Mammary epithelial cell (primary cell): ENCODE results near the gene BLNK.

ENCODE experiments used
- EZH2 ChIP-seq: IDR thresholded peaks from 2 replicates; pipeline ENCODE4 v1.6.1; 2012; ENCODE audit warnings: low read length, inconsistent platforms, borderline replicate concordance
- TF ChIP-seq, protein P1 (sequence below), 2 donors: IDR thresholded peaks in 1 of 2; conservative IDR thresholded peaks in 1 of 2; 2 replicates each; pipeline ENCODE4 v1.5.1; 2011 to 2012; ENCODE audit warnings: inconsistent platforms in 2 of 2, low read length in 2 of 2, mild to moderate bottlenecking in 2 of 2, control low read depth in 1 of 2, low read depth in 1 of 2; ENCODE audit not compliant: insufficient read depth in 1 of 2; ENCODE audit errors: extremely low read depth in 1 of 2

DNA sequence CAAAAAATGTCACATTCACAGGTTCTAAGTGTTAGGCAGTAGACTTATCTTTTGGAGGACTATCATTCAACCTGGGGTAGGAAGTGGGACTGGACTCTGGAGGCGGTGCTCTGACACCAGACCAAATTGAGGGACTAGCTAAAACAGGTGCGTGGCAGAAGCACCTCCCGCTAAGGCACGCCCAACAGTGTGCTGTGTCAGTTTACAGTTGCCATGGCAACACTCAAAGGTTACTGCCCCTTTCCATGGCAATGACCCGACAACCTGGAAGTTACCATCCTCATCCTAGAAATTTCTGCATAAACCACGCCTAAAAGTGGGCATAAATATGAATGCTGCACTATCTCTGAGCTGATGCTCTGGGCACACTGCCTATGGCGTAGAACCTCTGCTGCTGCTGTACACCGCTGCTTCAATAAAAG lies 14.0 kb upstream of the BLNK start:
- TF ChIP-seq, protein P1, sequence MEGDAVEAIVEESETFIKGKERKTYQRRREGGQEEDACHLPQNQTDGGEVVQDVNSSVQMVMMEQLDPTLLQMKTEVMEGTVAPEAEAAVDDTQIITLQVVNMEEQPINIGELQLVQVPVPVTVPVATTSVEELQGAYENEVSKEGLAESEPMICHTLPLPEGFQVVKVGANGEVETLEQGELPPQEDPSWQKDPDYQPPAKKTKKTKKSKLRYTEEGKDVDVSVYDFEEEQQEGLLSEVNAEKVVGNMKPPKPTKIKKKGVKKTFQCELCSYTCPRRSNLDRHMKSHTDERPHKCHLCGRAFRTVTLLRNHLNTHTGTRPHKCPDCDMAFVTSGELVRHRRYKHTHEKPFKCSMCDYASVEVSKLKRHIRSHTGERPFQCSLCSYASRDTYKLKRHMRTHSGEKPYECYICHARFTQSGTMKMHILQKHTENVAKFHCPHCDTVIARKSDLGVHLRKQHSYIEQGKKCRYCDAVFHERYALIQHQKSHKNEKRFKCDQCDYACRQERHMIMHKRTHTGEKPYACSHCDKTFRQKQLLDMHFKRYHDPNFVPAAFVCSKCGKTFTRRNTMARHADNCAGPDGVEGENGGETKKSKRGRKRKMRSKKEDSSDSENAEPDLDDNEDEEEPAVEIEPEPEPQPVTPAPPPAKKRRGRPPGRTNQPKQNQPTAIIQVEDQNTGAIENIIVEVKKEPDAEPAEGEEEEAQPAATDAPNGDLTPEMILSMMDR (conservative IDR thresholded peaks at IDR 0.05 in 1 of 2, IDR thresholded peaks at IDR 0.05 in 1 of 2; ENCODE audit: extremely low read depth in 1 of 2, insufficient read depth in 1 of 2, low read depth in 1 of 2, low read length in 2 of 2): no peak
- no peak for TF ChIP-seq EZH2
